Sigmoid colon (tissue), 4 donors: ENCODE results near the gene RYR3.

Experiments
- EP300 ChIP-seq, 4 donors: sonication (generic); formaldehyde crosslinking; IDR thresholded peaks; one replicate each; pipeline ENCODE4 v1.6.1; 2017; ENCODE audit warnings: antibody characterized with exemption in 4 of 4
- POLR2A ChIP-seq, 2 donors: fragments of 450-650 bp; IDR thresholded peaks; one replicate each; pipeline ENCODE4 v1.6.1; 2016; ENCODE audit warnings: antibody characterized with exemption in 2 of 2, mild to moderate bottlenecking in 2 of 2, moderate library complexity in 2 of 2
- POLR2AphosphoS5 ChIP-seq, 4 donors: sonication (generic); formaldehyde crosslinking; IDR thresholded peaks; one replicate each; pipeline ENCODE4 v1.6.1; 2017; ENCODE audit warnings: antibody characterized with exemption in 4 of 4
- TF ChIP-seq, protein P1 (sequence below), 4 experiments: fragments of 450-650 bp in 3 of 4; fragments of 200-600 bp in 1 of 4; IDR thresholded peaks; one replicate each; pipeline ENCODE4 v1.5.1; 2016 to 2019; ENCODE audit warnings: antibody characterized with exemption in 4 of 4, mild to moderate bottlenecking in 3 of 4, moderate library complexity in 2 of 4

DNA sequence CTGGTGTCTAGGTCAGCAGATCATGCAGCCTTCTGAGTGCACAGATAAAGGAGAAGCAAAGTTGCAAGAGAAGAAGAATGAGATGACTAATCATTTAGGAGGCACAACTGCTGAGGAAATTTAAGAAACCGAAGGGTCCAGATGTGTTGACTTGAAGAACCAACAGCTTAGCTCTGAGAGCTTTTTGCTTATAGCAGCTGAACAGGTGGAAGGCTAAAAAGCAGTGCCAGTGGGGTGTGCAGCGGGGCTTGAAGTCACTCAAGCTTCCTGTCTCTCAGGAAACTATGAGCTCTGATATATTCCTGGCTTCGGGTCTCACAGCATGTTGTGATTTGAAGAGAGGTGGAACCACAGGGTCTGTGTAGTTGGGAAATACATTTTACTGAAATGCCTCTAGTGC lies 305.7 kb downstream of the RYR3 start:
- TF ChIP-seq, protein P1, sequence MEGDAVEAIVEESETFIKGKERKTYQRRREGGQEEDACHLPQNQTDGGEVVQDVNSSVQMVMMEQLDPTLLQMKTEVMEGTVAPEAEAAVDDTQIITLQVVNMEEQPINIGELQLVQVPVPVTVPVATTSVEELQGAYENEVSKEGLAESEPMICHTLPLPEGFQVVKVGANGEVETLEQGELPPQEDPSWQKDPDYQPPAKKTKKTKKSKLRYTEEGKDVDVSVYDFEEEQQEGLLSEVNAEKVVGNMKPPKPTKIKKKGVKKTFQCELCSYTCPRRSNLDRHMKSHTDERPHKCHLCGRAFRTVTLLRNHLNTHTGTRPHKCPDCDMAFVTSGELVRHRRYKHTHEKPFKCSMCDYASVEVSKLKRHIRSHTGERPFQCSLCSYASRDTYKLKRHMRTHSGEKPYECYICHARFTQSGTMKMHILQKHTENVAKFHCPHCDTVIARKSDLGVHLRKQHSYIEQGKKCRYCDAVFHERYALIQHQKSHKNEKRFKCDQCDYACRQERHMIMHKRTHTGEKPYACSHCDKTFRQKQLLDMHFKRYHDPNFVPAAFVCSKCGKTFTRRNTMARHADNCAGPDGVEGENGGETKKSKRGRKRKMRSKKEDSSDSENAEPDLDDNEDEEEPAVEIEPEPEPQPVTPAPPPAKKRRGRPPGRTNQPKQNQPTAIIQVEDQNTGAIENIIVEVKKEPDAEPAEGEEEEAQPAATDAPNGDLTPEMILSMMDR (IDR thresholded peaks at IDR 0.05), result no peak
- TF ChIP-seq POLR2A (IDR thresholded peaks at IDR 0.05) (no peak), POLR2AphosphoS5 (IDR thresholded peaks at IDR 0.05) (no peak), EP300 (IDR thresholded peaks at IDR 0.05) (no peak)
